ENCODE data around the gene MKLN1.

DNA sequence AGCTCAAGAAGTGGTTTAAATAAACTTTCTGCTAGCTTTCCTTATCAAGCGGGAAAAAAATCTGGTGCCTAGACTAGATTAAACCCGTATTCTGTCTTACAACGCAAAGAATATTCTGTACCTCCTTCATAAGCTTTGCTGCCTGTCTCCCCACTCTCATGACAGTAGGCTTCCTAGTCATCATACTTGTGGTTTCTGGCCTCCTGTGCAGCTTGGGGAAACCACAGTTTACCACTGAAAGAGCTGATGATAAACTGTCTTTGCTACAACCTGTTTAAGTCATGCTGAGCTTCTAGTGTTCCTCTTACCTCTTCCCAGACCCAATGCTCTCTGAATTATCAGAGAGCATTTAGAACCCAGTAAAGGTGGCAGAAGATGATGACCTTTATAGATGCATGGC is 173.7 kb downstream of the MKLN1 start:
- TF ChIP-seq, protein P1, sequence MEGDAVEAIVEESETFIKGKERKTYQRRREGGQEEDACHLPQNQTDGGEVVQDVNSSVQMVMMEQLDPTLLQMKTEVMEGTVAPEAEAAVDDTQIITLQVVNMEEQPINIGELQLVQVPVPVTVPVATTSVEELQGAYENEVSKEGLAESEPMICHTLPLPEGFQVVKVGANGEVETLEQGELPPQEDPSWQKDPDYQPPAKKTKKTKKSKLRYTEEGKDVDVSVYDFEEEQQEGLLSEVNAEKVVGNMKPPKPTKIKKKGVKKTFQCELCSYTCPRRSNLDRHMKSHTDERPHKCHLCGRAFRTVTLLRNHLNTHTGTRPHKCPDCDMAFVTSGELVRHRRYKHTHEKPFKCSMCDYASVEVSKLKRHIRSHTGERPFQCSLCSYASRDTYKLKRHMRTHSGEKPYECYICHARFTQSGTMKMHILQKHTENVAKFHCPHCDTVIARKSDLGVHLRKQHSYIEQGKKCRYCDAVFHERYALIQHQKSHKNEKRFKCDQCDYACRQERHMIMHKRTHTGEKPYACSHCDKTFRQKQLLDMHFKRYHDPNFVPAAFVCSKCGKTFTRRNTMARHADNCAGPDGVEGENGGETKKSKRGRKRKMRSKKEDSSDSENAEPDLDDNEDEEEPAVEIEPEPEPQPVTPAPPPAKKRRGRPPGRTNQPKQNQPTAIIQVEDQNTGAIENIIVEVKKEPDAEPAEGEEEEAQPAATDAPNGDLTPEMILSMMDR (IDR thresholded peaks at IDR 0.05), result no peak
- no peak for TF ChIP-seq POLR2A (IDR thresholded peaks at IDR 0.05)
